Stomach (tissue), 4 donors: ENCODE results near the gene SEMA3A.

ENCODE experiments used
- EP300 ChIP-seq: sonication (generic); formaldehyde crosslinking; IDR thresholded peaks from one replicate; pipeline ENCODE4 v1.6.1; 2017; ENCODE audit warnings: antibody characterized with exemption
- POLR2A ChIP-seq, 4 donors: fragments of 450-650 bp; IDR thresholded peaks; one replicate each; pipeline ENCODE4 v1.6.1; 2016; ENCODE audit warnings: antibody characterized with exemption in 4 of 4, control low read depth in 2 of 4, mild to moderate bottlenecking in 1 of 4, moderate library complexity in 1 of 4
- POLR2AphosphoS5 ChIP-seq, 3 donors: sonication (generic); formaldehyde crosslinking; IDR thresholded peaks; one replicate each; pipeline ENCODE4 v1.6.1; 2016; ENCODE audit warnings: antibody characterized with exemption in 3 of 3
- TF ChIP-seq, protein P1 (sequence below), 7 experiments: fragments of 450-650 bp in 4 of 7; fragments of 200-600 bp in 3 of 7; sonication (generic) in 3 of 7; IDR thresholded peaks; one replicate each; pipeline ENCODE4 v1.5.1; 2016 to 2019; ENCODE audit warnings: antibody characterized with exemption in 7 of 7, control low read depth in 2 of 7, mild to moderate bottlenecking in 1 of 7

DNA sequence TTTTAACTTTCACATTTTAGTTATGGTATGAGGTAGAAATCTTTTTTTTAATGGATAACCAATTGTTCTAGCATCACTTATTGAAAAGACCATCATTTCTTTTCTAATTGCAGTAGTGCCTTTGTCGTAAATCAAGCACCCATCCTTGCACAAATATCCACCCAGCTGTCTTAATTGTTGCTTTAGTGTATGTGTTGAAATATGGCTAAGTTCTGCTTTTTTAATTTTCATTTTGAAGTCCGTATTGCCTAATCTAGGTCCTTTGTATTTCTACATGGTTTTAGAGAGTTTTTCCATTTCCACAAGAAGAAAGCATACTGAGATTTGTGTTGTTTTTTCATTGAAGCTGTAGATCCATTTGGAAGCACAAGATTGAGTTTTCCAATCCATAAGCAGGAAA lies 286.1 kb downstream of the SEMA3A start:
- TF ChIP-seq, protein P1, sequence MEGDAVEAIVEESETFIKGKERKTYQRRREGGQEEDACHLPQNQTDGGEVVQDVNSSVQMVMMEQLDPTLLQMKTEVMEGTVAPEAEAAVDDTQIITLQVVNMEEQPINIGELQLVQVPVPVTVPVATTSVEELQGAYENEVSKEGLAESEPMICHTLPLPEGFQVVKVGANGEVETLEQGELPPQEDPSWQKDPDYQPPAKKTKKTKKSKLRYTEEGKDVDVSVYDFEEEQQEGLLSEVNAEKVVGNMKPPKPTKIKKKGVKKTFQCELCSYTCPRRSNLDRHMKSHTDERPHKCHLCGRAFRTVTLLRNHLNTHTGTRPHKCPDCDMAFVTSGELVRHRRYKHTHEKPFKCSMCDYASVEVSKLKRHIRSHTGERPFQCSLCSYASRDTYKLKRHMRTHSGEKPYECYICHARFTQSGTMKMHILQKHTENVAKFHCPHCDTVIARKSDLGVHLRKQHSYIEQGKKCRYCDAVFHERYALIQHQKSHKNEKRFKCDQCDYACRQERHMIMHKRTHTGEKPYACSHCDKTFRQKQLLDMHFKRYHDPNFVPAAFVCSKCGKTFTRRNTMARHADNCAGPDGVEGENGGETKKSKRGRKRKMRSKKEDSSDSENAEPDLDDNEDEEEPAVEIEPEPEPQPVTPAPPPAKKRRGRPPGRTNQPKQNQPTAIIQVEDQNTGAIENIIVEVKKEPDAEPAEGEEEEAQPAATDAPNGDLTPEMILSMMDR (IDR thresholded peaks at IDR 0.05), result no peak
- no peak for TF ChIP-seq POLR2A (IDR thresholded peaks at IDR 0.05)
- no peak for TF ChIP-seq POLR2AphosphoS5 (IDR thresholded peaks at IDR 0.05)
- no peak for TF ChIP-seq EP300
